AG04450 (cell line): ENCODE results near the gene HRCT1. TPM values are rescaled to one million over a fixed set of nuclear protein-coding genes. Genes with fewer than 3 reads are reported as not detected.

Experiments
- CTCF ChIA-PET: fragments of 300-600, 350-600 bp; formaldehyde crosslinking; extraction: SDS; loops from one replicate; lab custom pipeline; 2022; ENCODE audit warnings: antibody characterized with exemption, inconsistent platforms; lab: Charles Lee
- POLR2A ChIA-PET: fragments of 350-600 bp; formaldehyde crosslinking; extraction: SDS; loops from one replicate; lab custom pipeline; 2021; ENCODE audit warnings: antibody characterized with exemption, inconsistent platforms; lab: Yijun Ruan, JAX
- DNase-seq: peaks from one replicate; pipeline ENCODE4 v3.0.0-alpha.2; 2011; ENCODE audit warnings: low read depth, low spot score
- H3K27ac ChIP-seq: one replicate; pipeline ENCODE4 v1.5.1; 2012; ENCODE audit warnings: low read depth, low read length, control low read depth
- H3K27me3 ChIP-seq: one replicate; pipeline ENCODE4 v1.6.0; 2012; ENCODE audit warnings: low read length; ENCODE audit not compliant: control insufficient read depth, insufficient read depth
- H3K4me3 ChIP-seq: 2 replicates; pipeline ENCODE4 v1.5.1; 2011; ENCODE audit warnings: mild to moderate bottlenecking, low read depth, low read length, control low read depth
- H3K9me3 ChIP-seq: 2 replicates; pipeline ENCODE4 v1.5.1; 2012; ENCODE audit warnings: low read length; ENCODE audit not compliant: control insufficient read depth, insufficient read depth
- CTCF ChIP-seq: IDR thresholded peaks from 2 replicates; pipeline ENCODE4 v1.5.1; 2011; ENCODE audit warnings: low read depth, low read length, control low read depth, inconsistent platforms
- polyA plus RNA-seq: library from polyadenylated mRNA; depleted of rRNA; stranded (reverse); fragments of >200 nt; gene quantifications from 2 replicates; pipeline ENCODE4 v1.2.3, GENCODE V29; 2011

HRCT1 gene
- polyA plus RNA-seq, 1 experiment = 2.7 TPM

- H3K9me3 ChIP-seq = no peaks in the 10 kb centered on the region
- H3K27ac ChIP-seq = no peak overlapping the region
- H3K27me3 ChIP-seq = peaks cover 22% of the 10 kb centered on the region
- no peak for DNase-seq
- ChIA-PET CTCF (interaction anchor here (3.3 kb wide), 1 partner anchor 23 kb away, joined by 14 read pairs; no protein-coding TSS in a partner anchor), POLR2A (no interaction called here)
- TF ChIP-seq CTCF = no peak
- no peak overlapping the region for H3K4me3 ChIP-seq
Observed at GRCh38 chr9:35859310-35859989, 46.6 kb upstream of the HRCT1 start.

GRCh38 chr9:35859990-35860339 lies 46.0 kb upstream of the HRCT1 start:
- ChIA-PET CTCF (no interaction called here), POLR2A (no interaction called here)
- H3K4me3 ChIP-seq = no peak overlapping the region
- H3K9me3 ChIP-seq = no peaks in the 10 kb centered on the region
- no peak for DNase-seq
- no peak overlapping the region for H3K27ac ChIP-seq
- H3K27me3 ChIP-seq = peaks cover 25% of the 10 kb centered on the region
- TF ChIP-seq CTCF = no peak

- Histone ChIP-seq H3K4me3 (no peak overlapping the region), H3K27me3 (peaks cover 22% of the 10 kb centered on the region), H3K27ac (no peak overlapping the region), H3K9me3 (no peaks in the 10 kb centered on the region)
- no peak for TF ChIP-seq CTCF
- ChIA-PET POLR2A (no interaction called here), CTCF (interaction anchor here (1.4 kb wide), 1 partner anchor 35 kb away, joined by 4 read pairs; no protein-coding TSS in a partner anchor)
- no peak for DNase-seq
Observed at GRCh38 chr9:35861161-35861897, 44.7 kb upstream of the HRCT1 start.

GRCh38 chr9:35862328-35862727 lies 43.7 kb upstream of the HRCT1 start:
- POLR2A ChIA-PET = no interaction called here
- no peak overlapping the region for H3K4me3 ChIP-seq
- no peak for DNase-seq
- H3K9me3 ChIP-seq = no peaks in the 10 kb centered on the region
- H3K27me3 ChIP-seq = peaks cover 22% of the 10 kb centered on the region
- CTCF ChIA-PET = interaction anchor here (0.9 kb wide), 1 partner anchor 36 kb away, joined by 3 read pairs; no protein-coding TSS in a partner anchor
- no peak overlapping the region for H3K27ac ChIP-seq
- TF ChIP-seq CTCF = no peak

GRCh38 chr9:35863583-35863982 lies 42.4 kb upstream of the HRCT1 start:
- no peak for DNase-seq
- H3K4me3 ChIP-seq = no peak overlapping the region
- no peak for TF ChIP-seq CTCF
- ChIA-PET CTCF (interaction anchor here (1.8 to 1.9 kb wide), 2 partner anchors 19 to 73 kb away, joined by 6 to 7 read pairs; no protein-coding TSS in a partner anchor), POLR2A (no interaction called here)
- H3K27me3 ChIP-seq = peaks cover 22% of the 10 kb centered on the region
- no peak overlapping the region for H3K27ac ChIP-seq
- H3K9me3 ChIP-seq = no peaks in the 10 kb centered on the region
